Adrenal gland (tissue), 5 donors: ENCODE results near the gene CAB39.

ENCODE experiments used
- CTCF ChIP-seq, 6 experiments: fragments of 450-650 bp in 4 of 6; fragments of 200-600 bp in 2 of 6; sonication (generic) in 1 of 6; IDR thresholded peaks; 1 replicate in 5 of 6; 2 replicates in 1 of 6; pipeline versions ENCODE4 v1.5.1 to v1.8.0; 2016 to 2021; ENCODE audit warnings: antibody characterized with exemption in 6 of 6, mild to moderate bottlenecking in 2 of 6, moderate library complexity in 1 of 6
- POLR2A ChIP-seq, 2 donors: fragments of 450-650 bp; IDR thresholded peaks; one replicate each; pipeline ENCODE4 v1.6.1; 2017; ENCODE audit warnings: antibody characterized with exemption in 2 of 2, mild to moderate bottlenecking in 2 of 2, moderate library complexity in 1 of 2
- donor health status: DM: no; HTN: no; CAD: no.

GRCh38 chr2:230685178-230685577, 27.5 kb upstream of the CAB39 start:
- TF ChIP-seq CTCF (IDR thresholded peaks at IDR 0.05) (no peak), POLR2A (IDR thresholded peaks at IDR 0.05) (no peak)
